ENCODE results near the gene LRP1. TPM values are rescaled to one million over a fixed set of nuclear protein-coding genes. Genes with fewer than 3 reads are reported as not detected.

LRP1 gene
- total RNA-seq, 1 experiment from 2014 or later: 39.0 TPM

- no peak for DNase-seq
- Histone ChIP-seq H3K4me3 (no peak overlapping the region), H3K36me3 (no peaks in the 10 kb centered on the region), H3K9me3 (no peaks in the 10 kb centered on the region), H3K27me3 (no peaks in the 10 kb centered on the region)
These were observed 93.1 kb downstream of the LRP1 start for GRCh38 chr12:57221169-57221917.

- Histone ChIP-seq H3K36me3 (no peaks in the 10 kb centered on the region), H3K27me3 (no peaks in the 10 kb centered on the region), H3K9me3 (no peaks in the 10 kb centered on the region), H3K4me3 (no peak overlapping the region)
- DNase-seq: no peak
These were observed 94.3 kb downstream of the LRP1 start for GRCh38 chr12:57222286-57223190.

GRCh38 chr12:57223191-57224165, 95.2 kb downstream of the LRP1 start:
- H3K9me3 ChIP-seq: no peaks in the 10 kb centered on the region
- no peak overlapping the region for H3K4me3 ChIP-seq
- H3K27me3 ChIP-seq: no peaks in the 10 kb centered on the region
- H3K36me3 ChIP-seq: no peaks in the 10 kb centered on the region
- DNase-seq: no peak

- DNase-seq: no peak
- H3K9me3 ChIP-seq: no peaks in the 10 kb centered on the region
- no peak overlapping the region for H3K4me3 ChIP-seq
These were observed 96.1 kb downstream of the LRP1 start for GRCh38 chr12:57224278-57224972.

GRCh38 chr12:57224973-57225679, 96.8 kb downstream of the LRP1 start:
- Histone ChIP-seq H3K9me3 (no peaks in the 10 kb centered on the region), H3K4me3 (no peak overlapping the region), H3K27me3 (no peaks in the 10 kb centered on the region), H3K36me3 (no peaks in the 10 kb centered on the region; the same call in 1 of the 2 replicates)
- no peak for DNase-seq

More at GRCh38 chr12:57224278-57224972, 96.1 kb downstream of the LRP1 start:
- H3K27me3 ChIP-seq: no peaks in the 10 kb centered on the region
- no peaks in the 10 kb centered on the region for H3K36me3 ChIP-seq

- Histone ChIP-seq H3K9me3 (no peaks in the 10 kb centered on the region), H3K36me3 (peaks cover 6% of the 10 kb centered on the region; the same call in 1 of the 2 replicates), H3K27me3 (no peaks in the 10 kb centered on the region), H3K4me3 (no peak overlapping the region)
- DNase-seq: no peak
These were observed 97.5 kb downstream of the LRP1 start for GRCh38 chr12:57225680-57226210.

GRCh38 chr12:57226588-57227314, 98.5 kb downstream of the LRP1 start:
- Histone ChIP-seq H3K36me3 (peaks cover 16% of the 10 kb centered on the region), H3K9me3 (no peaks in the 10 kb centered on the region), H3K4me3 (no peak overlapping the region), H3K27me3 (no peaks in the 10 kb centered on the region)
- no peak for DNase-seq

- DNase-seq: no peak
- no peaks in the 10 kb centered on the region for H3K27me3 ChIP-seq
- H3K4me3 ChIP-seq: no peak overlapping the region
- H3K9me3 ChIP-seq: no peaks in the 10 kb centered on the region
- peaks cover 24% of the 10 kb centered on the region for H3K36me3 ChIP-seq
These were observed 99.2 kb downstream of the LRP1 start for GRCh38 chr12:57227315-57228115.

- Histone ChIP-seq H3K4me3 (peak overlapping the region; percentile 80), H3K27me3 (no peaks in the 10 kb centered on the region), H3K9me3 (no peaks in the 10 kb centered on the region), H3K36me3 (peaks cover 40% of the 10 kb centered on the region)
- DNase-seq: no peak
These were observed 100.9 kb downstream of the LRP1 start for GRCh38 chr12:57229046-57229633.

GRCh38 chr12:57229634-57230380, 101.5 kb downstream of the LRP1 start, which contains the start of gene SHMT2:
Gene SHMT2, plus strand, starts transcription at chr12:57229711. Its CDS starts 68 bp downstream, at chr12:57229779.
- Histone ChIP-seq H3K9me3 (no peaks in the 10 kb centered on the region), H3K4me3 (peak within 1 kb of the TSS; percentile 80), H3K36me3 (peaks cover 46% of the 10 kb centered on the region), H3K27me3 (no peaks in the 10 kb centered on the region)
- DNase-seq: peak; percentile 95

- H3K27me3 ChIP-seq: no peaks in the 10 kb centered on the region
- no peaks in the 10 kb centered on the region for H3K9me3 ChIP-seq
- peak overlapping the region; percentile 80 for H3K4me3 ChIP-seq
- no peak for DNase-seq
- H3K36me3 ChIP-seq: peaks cover 46% of the 10 kb centered on the region
These were observed 102.3 kb downstream of the LRP1 start for GRCh38 chr12:57230381-57231155.

- no peak for DNase-seq
- H3K36me3 ChIP-seq: peaks cover 46% of the 10 kb centered on the region
- H3K4me3 ChIP-seq: peak overlapping the region; percentile 80
- no peaks in the 10 kb centered on the region for H3K9me3 ChIP-seq
- H3K27me3 ChIP-seq: no peaks in the 10 kb centered on the region
These were observed 103.2 kb downstream of the LRP1 start for GRCh38 chr12:57231276-57232021.

Data from MG63 (cell line).